Upper lobe of left lung (tissue), 4 donors: Measurements from ENCODE around the gene IFNA13.
"Not testable (repeated sequence)": the region's sequence is repeated elsewhere in the genome, so short reads cannot be mapped to it uniquely, and the experiment has no call there.

ENCODE experiments used
- EP300 ChIP-seq, 4 donors: sonication (generic); formaldehyde crosslinking; IDR thresholded peaks; one replicate each; pipeline ENCODE4 v1.5.1; 2017; ENCODE audit warnings: antibody characterized with exemption in 4 of 4, control low read depth in 2 of 4
- POLR2A ChIP-seq, 4 donors: fragments of 450-650 bp; IDR thresholded peaks; one replicate each; pipeline ENCODE4 v1.5.1; 2016 to 2017; ENCODE audit warnings: antibody characterized with exemption in 4 of 4, mild to moderate bottlenecking in 2 of 4
- POLR2AphosphoS5 ChIP-seq, 2 donors: sonication (generic); formaldehyde crosslinking; IDR thresholded peaks; one replicate each; pipeline ENCODE4 v1.5.1; 2017; ENCODE audit warnings: antibody characterized with exemption in 2 of 2
- TF ChIP-seq, protein P1 (sequence below), 6 experiments: fragments of 450-650 bp in 4 of 6; fragments of 200-600 bp in 2 of 6; sonication (generic) in 2 of 6; IDR thresholded peaks; one replicate each; pipeline ENCODE4 v1.5.1; 2016 to 2019; ENCODE audit warnings: antibody characterized with exemption in 6 of 6

DNA sequence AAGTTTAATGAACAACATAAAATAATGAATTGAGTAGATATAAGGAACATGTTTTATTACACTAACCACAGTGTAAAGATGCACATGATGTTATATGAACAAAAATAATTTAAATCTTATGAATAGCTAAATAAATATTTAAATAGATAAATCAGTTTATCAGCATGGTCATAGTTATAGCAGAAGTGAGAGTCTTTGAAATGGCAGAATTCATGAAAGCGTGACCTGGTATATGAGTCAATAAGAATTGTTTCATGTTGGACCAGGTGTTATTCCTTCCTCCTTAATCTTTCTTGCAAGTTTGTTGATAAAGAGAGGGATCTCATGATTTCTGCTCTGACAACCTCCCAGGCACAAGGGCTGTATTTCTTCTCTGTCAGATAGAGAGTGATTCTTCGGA, 688 bp downstream of the IFNA13 start:
- TF ChIP-seq POLR2A, POLR2AphosphoS5, EP300 (IDR thresholded peaks at IDR 0.05): not testable (repeated sequence)
- TF ChIP-seq, protein P1, sequence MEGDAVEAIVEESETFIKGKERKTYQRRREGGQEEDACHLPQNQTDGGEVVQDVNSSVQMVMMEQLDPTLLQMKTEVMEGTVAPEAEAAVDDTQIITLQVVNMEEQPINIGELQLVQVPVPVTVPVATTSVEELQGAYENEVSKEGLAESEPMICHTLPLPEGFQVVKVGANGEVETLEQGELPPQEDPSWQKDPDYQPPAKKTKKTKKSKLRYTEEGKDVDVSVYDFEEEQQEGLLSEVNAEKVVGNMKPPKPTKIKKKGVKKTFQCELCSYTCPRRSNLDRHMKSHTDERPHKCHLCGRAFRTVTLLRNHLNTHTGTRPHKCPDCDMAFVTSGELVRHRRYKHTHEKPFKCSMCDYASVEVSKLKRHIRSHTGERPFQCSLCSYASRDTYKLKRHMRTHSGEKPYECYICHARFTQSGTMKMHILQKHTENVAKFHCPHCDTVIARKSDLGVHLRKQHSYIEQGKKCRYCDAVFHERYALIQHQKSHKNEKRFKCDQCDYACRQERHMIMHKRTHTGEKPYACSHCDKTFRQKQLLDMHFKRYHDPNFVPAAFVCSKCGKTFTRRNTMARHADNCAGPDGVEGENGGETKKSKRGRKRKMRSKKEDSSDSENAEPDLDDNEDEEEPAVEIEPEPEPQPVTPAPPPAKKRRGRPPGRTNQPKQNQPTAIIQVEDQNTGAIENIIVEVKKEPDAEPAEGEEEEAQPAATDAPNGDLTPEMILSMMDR (IDR thresholded peaks at IDR 0.05), result not testable (repeated sequence)
